Activated naive CD4-positive, alpha-beta T cell treated with anti-CD3 and anti-CD28 coated beads for 36 hours (primary cell): ENCODE results near the gene VPS29. TPM values are rescaled to one million over a fixed set of nuclear protein-coding genes. Genes with fewer than 3 reads are reported as not detected.
"Not testable (repeated sequence)": the region's sequence is repeated elsewhere in the genome, so short reads cannot be mapped to it uniquely, and the experiment has no call there.

Experiments used
- CTCF ChIA-PET: fragments of 350-600 bp; sonication (Branson Sonifier 250); formaldehyde crosslinking; loops from one replicate; lab custom pipeline; 2021; ENCODE audit warnings: antibody characterized with exemption; lab: Charles Lee
- DNase-seq: peaks from one replicate; pipeline ENCODE4 v3.0.0-alpha.2; 2020
- H3K27ac Mint-ChIP-seq: one replicate; pipeline ENCODE4 v1.8.0; 2021; ENCODE audit warnings: mild to moderate bottlenecking, mixed read lengths
- H3K27me3 Mint-ChIP-seq: one replicate; pipeline ENCODE4 v1.8.0; 2021; ENCODE audit warnings: low read depth, mixed read lengths
- H3K36me3 Mint-ChIP-seq: one replicate; pipeline ENCODE4 v1.8.0; 2021; ENCODE audit warnings: low read depth, mixed read lengths
- H3K4me1 Mint-ChIP-seq: one replicate; pipeline ENCODE4 v1.8.0; 2021; ENCODE audit warnings: low read depth, mixed read lengths
- H3K4me3 Mint-ChIP-seq: one replicate; pipeline ENCODE4 v1.8.0; 2021; ENCODE audit warnings: mild to moderate bottlenecking, moderate library complexity, mixed read lengths
- H3K9me3 Mint-ChIP-seq: one replicate; pipeline ENCODE4 v1.8.0; 2021; ENCODE audit warnings: mixed read lengths
- intact Hi-C: fragments of 100-400 bp; cut with micrococcal nuclease; formaldehyde crosslinking; loops from one replicate; pipeline ENCODE4 v1.15.1; 2023
- total RNA-seq, 2 experiments: library from RNA; stranded (reverse); gene quantifications; one replicate each; pipeline ENCODE4 v1.2.3, GENCODE V29; 2021

VPS29 gene
- total RNA-seq, 2 experiments from 2014 or later = 76.6 to 81.8 TPM

- intact Hi-C loops, H3K27ac Mint-ChIP-seq, H3K9me3 Mint-ChIP-seq, H3K36me3 Mint-ChIP-seq, H3K4me3 Mint-ChIP-seq, DNase-seq, H3K27me3 Mint-ChIP-seq, H3K4me1 Mint-ChIP-seq: not testable (repeated sequence)
- CTCF ChIA-PET = interaction anchor here (1.2 to 11.3 kb wide), 3 partner anchors 83 to 84 kb away, joined by 4 to 199 read pairs (median 18); no protein-coding TSS in a partner anchor
Observed at GRCh38 chr12:110518014-110518413, 16.1 kb upstream of the VPS29 start.

- H3K4me1 Mint-ChIP-seq = peaks cover 5% of the 10 kb centered on the region
- no peak for DNase-seq
- H3K27me3 Mint-ChIP-seq = no peaks in the 10 kb centered on the region
- no peaks in the 10 kb centered on the region for H3K36me3 Mint-ChIP-seq
- H3K27ac Mint-ChIP-seq = no peak overlapping the region
- intact Hi-C loops = no loop called here
- no peak overlapping the region for H3K4me3 Mint-ChIP-seq
- CTCF ChIA-PET = interaction anchor here (11.3 kb wide), 1 partner anchor 85 kb away, joined by 199 read pairs; no protein-coding TSS in a partner anchor
- no peaks in the 10 kb centered on the region for H3K9me3 Mint-ChIP-seq
Observed at GRCh38 chr12:110516995-110517394, 15.1 kb upstream of the VPS29 start.

- Mint-ChIP-seq H3K27ac (no peak overlapping the region), H3K9me3 (no peaks in the 10 kb centered on the region), H3K27me3 (no peaks in the 10 kb centered on the region), H3K36me3 (no peaks in the 10 kb centered on the region), H3K4me1 (peaks cover 2% of the 10 kb centered on the region), H3K4me3 (no peak overlapping the region)
- CTCF ChIA-PET = interaction anchor here (1.2 to 11.3 kb wide), 7 partner anchors 13 to 105 kb away, joined by 3 to 199 read pairs (median 4); partner anchors contain the start of gene ARPC3
- no peak for DNase-seq
- intact Hi-C loops = loop anchor here (5.0 kb wide), 1 partner anchor 183 kb away; no protein-coding TSS in a partner anchor
Observed at GRCh38 chr12:110514363-110514762, 12.5 kb upstream of the VPS29 start.

GRCh38 chr12:110513842-110514241 lies 11.9 kb upstream of the VPS29 start:
- intact Hi-C loops = loop anchor here (2.0 to 5.0 kb wide), 3 partner anchors 63 to 313 kb away; partner anchors contain the start of gene ARPC3
- no peaks in the 10 kb centered on the region for H3K9me3 Mint-ChIP-seq
- peaks cover 2% of the 10 kb centered on the region for H3K4me1 Mint-ChIP-seq
- DNase-seq = no peak
- H3K27ac Mint-ChIP-seq = no peak overlapping the region
- no peak overlapping the region for H3K4me3 Mint-ChIP-seq
- H3K36me3 Mint-ChIP-seq = no peaks in the 10 kb centered on the region
- CTCF ChIA-PET = interaction anchor here (0.8 to 11.3 kb wide), 15 partner anchors 10 to 374 kb away, joined by 3 to 199 read pairs (median 5); partner anchors contain the start of genes ARPC3 and FAM216A
- no peaks in the 10 kb centered on the region for H3K27me3 Mint-ChIP-seq

GRCh38 chr12:110508071-110508586 lies 6.2 kb upstream of the VPS29 start:
- H3K27me3 Mint-ChIP-seq = no peaks in the 10 kb centered on the region

GRCh38 chr12:110505332-110505731 lies 3.4 kb upstream of the VPS29 start:
- no peaks in the 10 kb centered on the region for H3K27me3 Mint-ChIP-seq
- no peak overlapping the region for H3K27ac Mint-ChIP-seq
- intact Hi-C loops = no loop called here
- H3K36me3 Mint-ChIP-seq = peaks cover 10% of the 10 kb centered on the region
- no peak overlapping the region for H3K4me3 Mint-ChIP-seq
- CTCF ChIA-PET = interaction anchor here (9.0 kb wide), 1 partner anchor 95 kb away, joined by 64 read pairs; no protein-coding TSS in a partner anchor
- peaks cover 17% of the 10 kb centered on the region for H3K4me1 Mint-ChIP-seq
- H3K9me3 Mint-ChIP-seq = peaks cover 2% of the 10 kb centered on the region
- DNase-seq = no peak

More at GRCh38 chr12:110508071-110508586, 6.2 kb upstream of the VPS29 start:
- no peak overlapping the region for H3K4me3 Mint-ChIP-seq
- H3K36me3 Mint-ChIP-seq = no peaks in the 10 kb centered on the region
- H3K9me3 Mint-ChIP-seq = no peaks in the 10 kb centered on the region
- no peaks in the 10 kb centered on the region for H3K4me1 Mint-ChIP-seq
- DNase-seq = no peak
- intact Hi-C loops = no loop called here
- CTCF ChIA-PET = interaction anchor here (0.6 to 11.3 kb wide), 3 partner anchors 40 to 157 kb away, joined by 3 to 199 read pairs (median 3); partner anchors contain the start of gene FAM216A
- no peak overlapping the region for H3K27ac Mint-ChIP-seq

GRCh38 chr12:110503432-110503831 lies 1.5 kb upstream of the VPS29 start:
- H3K9me3 Mint-ChIP-seq = peaks cover 2% of the 10 kb centered on the region
- CTCF ChIA-PET = interaction anchor here (0.5 to 9.0 kb wide), 8 partner anchors 10 to 222 kb away, joined by 3 to 64 read pairs (median 4); partner anchors contain the start of gene ARPC3
- peaks cover 15% of the 10 kb centered on the region for H3K36me3 Mint-ChIP-seq
- intact Hi-C loops = loop anchor here (2.0 to 5.0 kb wide), 3 partner anchors 237 to 554 kb away; no protein-coding TSS in a partner anchor
- H3K27me3 Mint-ChIP-seq = no peaks in the 10 kb centered on the region
- H3K4me1 Mint-ChIP-seq = peaks cover 32% of the 10 kb centered on the region
- H3K27ac Mint-ChIP-seq = peak overlapping the region; percentile 22
- peak overlapping the region; percentile 5 for H3K4me3 Mint-ChIP-seq
- no peak for DNase-seq

- DNase-seq = peak; percentile 51
- Mint-ChIP-seq H3K9me3 (peaks cover 2% of the 10 kb centered on the region), H3K27me3 (no peaks in the 10 kb centered on the region), H3K4me1 (peaks cover 32% of the 10 kb centered on the region), H3K36me3 (peaks cover 19% of the 10 kb centered on the region), H3K4me3 (peak overlapping the region; percentile 94), H3K27ac (peak overlapping the region; percentile 96)
- CTCF ChIA-PET = interaction anchor here (1.0 to 9.0 kb wide), 4 partner anchors 14 to 99 kb away, joined by 3 to 64 read pairs (median 5); partner anchors contain the start of genes ARPC3, FAM216A and GPN3
- intact Hi-C loops = loop anchor here (5.0 kb wide), 1 partner anchor 556 kb away; no protein-coding TSS in a partner anchor
Observed at GRCh38 chr12:110501399-110501751, 536 bp downstream of the VPS29 start.

- H3K36me3 Mint-ChIP-seq = peaks cover 22% of the 10 kb centered on the region
- H3K4me1 Mint-ChIP-seq = peaks cover 32% of the 10 kb centered on the region
- H3K4me3 Mint-ChIP-seq = peak overlapping the region; percentile 25
- H3K27ac Mint-ChIP-seq = peak overlapping the region; percentile 69
- peaks cover 2% of the 10 kb centered on the region for H3K9me3 Mint-ChIP-seq
- no peaks in the 10 kb centered on the region for H3K27me3 Mint-ChIP-seq
- CTCF ChIA-PET = interaction anchor here (0.5 to 9.0 kb wide), 3 partner anchors 102 to 202 kb away, joined by 3 to 64 read pairs (median 3); no protein-coding TSS in a partner anchor
- intact Hi-C loops = no loop called here
- DNase-seq = no peak
Observed at GRCh38 chr12:110498984-110499706, 2.8 kb downstream of the VPS29 start.

GRCh38 chr12:110475426-110475825 lies 26.5 kb downstream of the VPS29 start:
- Mint-ChIP-seq H3K9me3 (no peaks in the 10 kb centered on the region), H3K27ac (no peak overlapping the region), H3K27me3 (no peaks in the 10 kb centered on the region), H3K4me1 (peaks cover 14% of the 10 kb centered on the region), H3K4me3 (no peak overlapping the region), H3K36me3 (peaks cover 22% of the 10 kb centered on the region)
- intact Hi-C loops = no loop called here
- no peak for DNase-seq
- CTCF ChIA-PET = interaction anchor here (1.1 kb wide), 1 partner anchor 44 kb away, joined by 3 read pairs; no protein-coding TSS in a partner anchor

- Mint-ChIP-seq H3K36me3 (peaks cover 21% of the 10 kb centered on the region), H3K27ac (peak within 1 kb of the TSS; percentile 96), H3K4me1 (peaks cover 41% of the 10 kb centered on the region), H3K27me3 (no peaks in the 10 kb centered on the region), H3K9me3 (no peaks in the 10 kb centered on the region), H3K4me3 (peak within 1 kb of the TSS; percentile 98)
- CTCF ChIA-PET = interaction anchor here (0.6 to 2.8 kb wide), 18 partner anchors 9 to 366 kb away, joined by 3 to 36 read pairs (median 4); partner anchors contain the start of genes ARPC3, RAD9B and VPS29
- intact Hi-C loops = loop anchor here (1.0 to 5.0 kb wide), 12 partner anchors 18 to 419 kb away; partner anchors contain the start of genes ANAPC7, ARPC3, IFT81 and PPTC7
- peak; percentile 98 for DNase-seq
Observed at GRCh38 chr12:110468214-110469048, 33.5 kb downstream of the VPS29 start, which contains the start of the genes FAM216A and GPN3. Gene FAM216A, plus strand, starts transcription at chr12:110468845. Its CDS starts 31 bp downstream, at chr12:110468876. Gene GPN3, minus strand, starts transcription at chr12:110468257. Its CDS starts 54 bp downstream, at chr12:110468203.
